GM12874 (cell line): ENCODE measurements around the gene EGFL6.

Source experiments
- TF ChIP-seq, protein P1 (sequence below): IDR thresholded peaks from 2 replicates; pipeline ENCODE4 v1.5.1; 2011; ENCODE audit warnings: low read depth, mild to moderate bottlenecking, control low read depth, low read length, moderate library complexity; ENCODE audit not compliant: insufficient read depth

EGFL6 gene

GRCh38 chrX:13570261-13570605 is 832 bp downstream of the EGFL6 start:
- TF ChIP-seq, protein P1, sequence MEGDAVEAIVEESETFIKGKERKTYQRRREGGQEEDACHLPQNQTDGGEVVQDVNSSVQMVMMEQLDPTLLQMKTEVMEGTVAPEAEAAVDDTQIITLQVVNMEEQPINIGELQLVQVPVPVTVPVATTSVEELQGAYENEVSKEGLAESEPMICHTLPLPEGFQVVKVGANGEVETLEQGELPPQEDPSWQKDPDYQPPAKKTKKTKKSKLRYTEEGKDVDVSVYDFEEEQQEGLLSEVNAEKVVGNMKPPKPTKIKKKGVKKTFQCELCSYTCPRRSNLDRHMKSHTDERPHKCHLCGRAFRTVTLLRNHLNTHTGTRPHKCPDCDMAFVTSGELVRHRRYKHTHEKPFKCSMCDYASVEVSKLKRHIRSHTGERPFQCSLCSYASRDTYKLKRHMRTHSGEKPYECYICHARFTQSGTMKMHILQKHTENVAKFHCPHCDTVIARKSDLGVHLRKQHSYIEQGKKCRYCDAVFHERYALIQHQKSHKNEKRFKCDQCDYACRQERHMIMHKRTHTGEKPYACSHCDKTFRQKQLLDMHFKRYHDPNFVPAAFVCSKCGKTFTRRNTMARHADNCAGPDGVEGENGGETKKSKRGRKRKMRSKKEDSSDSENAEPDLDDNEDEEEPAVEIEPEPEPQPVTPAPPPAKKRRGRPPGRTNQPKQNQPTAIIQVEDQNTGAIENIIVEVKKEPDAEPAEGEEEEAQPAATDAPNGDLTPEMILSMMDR: no peak

DNA sequence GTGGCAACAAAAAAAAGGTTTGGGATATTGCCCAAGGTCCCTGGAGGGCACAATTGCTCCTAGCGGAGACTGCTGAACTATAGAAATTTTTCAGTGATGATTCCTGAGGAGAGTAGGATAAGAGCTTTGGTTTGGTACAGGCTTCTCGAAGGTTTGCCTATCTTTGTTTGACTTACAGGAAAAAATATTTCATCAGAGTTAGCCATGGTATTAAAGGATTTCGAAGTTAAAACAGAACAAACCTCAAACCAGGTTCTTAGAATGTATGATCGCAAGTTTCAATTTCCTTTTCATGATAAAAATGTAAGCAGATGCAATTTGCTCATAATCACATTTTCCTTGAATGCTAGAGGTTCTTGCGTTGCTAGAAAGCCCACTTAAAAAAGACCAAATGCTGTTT is 1.7 kb downstream of the EGFL6 start:
- TF ChIP-seq, protein P1: no peak

- TF ChIP-seq, protein P1: no peak
Measured at GRCh38 chrX:13574600-13574999, 5.2 kb downstream of the EGFL6 start.

DNA sequence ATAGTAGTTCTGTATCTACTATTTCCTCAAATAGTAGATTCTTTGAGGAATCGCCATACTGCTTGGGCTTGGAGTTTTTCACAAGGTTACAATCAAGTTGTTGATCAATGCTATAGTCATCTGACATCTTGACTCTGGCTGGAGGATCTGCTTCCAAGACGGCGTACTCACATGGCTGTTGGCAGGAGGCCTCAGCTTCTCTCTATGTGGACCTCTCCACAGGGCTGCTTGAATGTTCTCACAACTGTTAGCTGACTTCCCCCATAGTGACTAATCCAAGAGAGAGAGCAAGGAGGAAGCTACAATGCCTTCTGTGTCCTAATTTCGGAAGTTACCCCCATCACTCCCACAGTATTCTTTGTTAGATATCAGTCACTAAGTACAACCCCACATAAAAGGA is 10.3 kb downstream of the EGFL6 start:
- TF ChIP-seq, protein P1: no peak

- TF ChIP-seq, protein P1: no peak
Measured at GRCh38 chrX:13581554-13581953, 12.2 kb downstream of the EGFL6 start.

DNA sequence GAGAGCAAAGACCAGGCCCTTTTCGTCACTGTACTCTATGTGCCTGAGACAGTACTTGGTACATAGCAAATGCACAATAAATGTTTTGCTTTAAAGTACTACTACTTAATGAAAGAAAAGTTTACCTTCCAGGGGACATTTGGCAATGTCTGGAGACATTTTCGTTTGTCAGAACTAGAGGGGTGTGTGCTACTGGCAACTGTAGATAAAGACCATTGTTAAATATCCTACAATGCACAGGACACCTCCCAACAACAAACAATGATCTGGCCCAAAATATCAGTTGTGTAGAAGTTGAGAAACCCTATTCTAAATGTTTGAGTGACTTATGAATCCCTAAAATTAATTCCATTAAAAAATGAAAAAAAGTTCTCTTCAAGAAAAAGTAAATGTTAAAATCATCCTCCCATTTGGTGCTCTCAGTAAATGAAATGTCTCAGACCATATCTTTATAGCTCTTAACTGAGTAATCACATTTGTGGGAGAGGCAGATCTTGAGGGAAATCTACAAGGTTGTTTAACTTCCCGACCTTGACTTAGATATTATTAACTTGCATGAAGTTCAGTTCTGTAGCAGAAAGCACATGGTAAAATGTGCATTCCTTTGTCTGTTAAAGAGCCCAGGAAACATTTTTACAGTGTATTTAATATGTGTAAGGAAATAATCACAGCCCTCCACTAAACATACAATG is 18.5 kb downstream of the EGFL6 start:
- TF ChIP-seq, protein P1: no peak

DNA sequence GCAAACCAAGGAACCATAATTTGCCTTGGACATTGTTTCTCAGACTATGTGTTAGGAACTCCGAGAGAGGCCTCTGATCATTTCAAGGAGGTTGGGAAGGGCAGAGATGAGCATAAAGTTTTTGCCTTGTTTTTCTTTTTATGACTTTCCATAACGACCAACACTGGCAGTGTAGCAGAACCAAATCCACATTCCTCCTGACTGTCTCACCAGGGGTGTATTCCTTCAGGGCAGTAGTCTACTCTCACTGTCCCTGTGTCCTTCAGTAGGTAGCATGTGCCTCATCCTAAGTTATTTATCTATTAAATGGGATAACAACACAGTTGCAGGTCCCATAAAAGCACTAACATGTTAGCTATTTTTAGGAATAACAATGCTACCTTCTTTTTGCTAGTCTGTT is 20.8 kb downstream of the EGFL6 start:
- TF ChIP-seq, protein P1: no peak
